ENCODE data around the gene CTNNB1. TPM values are rescaled to one million over a fixed set of nuclear protein-coding genes. Genes with fewer than 3 reads are reported as not detected.

Gene CTNNB1
- total and polyA plus RNA-seq, 2 experiments from 2014 or later = 89.4 to 566 TPM

GRCh38 chr3:41216422-41216821, 17.1 kb downstream of the CTNNB1 start (continued):
- TF ChIP-seq ZNF462 (CRISPR knock-in tag; IDR thresholded peaks at IDR 0.05) (no peak), ETS1 (IDR thresholded peaks at IDR 0.05) (no peak), STAT1 (IDR thresholded peaks at IDR 0.05; ENCODE audit: unreplicated experiment) (no peak), POLR2AphosphoS5 (IDR thresholded peaks at IDR 0.05; ENCODE audit: low read depth) (no peak), JUNB (IDR thresholded peaks at IDR 0.05; ENCODE audit: unreplicated experiment) (no peak)
- TF ChIP-seq, protein P1, sequence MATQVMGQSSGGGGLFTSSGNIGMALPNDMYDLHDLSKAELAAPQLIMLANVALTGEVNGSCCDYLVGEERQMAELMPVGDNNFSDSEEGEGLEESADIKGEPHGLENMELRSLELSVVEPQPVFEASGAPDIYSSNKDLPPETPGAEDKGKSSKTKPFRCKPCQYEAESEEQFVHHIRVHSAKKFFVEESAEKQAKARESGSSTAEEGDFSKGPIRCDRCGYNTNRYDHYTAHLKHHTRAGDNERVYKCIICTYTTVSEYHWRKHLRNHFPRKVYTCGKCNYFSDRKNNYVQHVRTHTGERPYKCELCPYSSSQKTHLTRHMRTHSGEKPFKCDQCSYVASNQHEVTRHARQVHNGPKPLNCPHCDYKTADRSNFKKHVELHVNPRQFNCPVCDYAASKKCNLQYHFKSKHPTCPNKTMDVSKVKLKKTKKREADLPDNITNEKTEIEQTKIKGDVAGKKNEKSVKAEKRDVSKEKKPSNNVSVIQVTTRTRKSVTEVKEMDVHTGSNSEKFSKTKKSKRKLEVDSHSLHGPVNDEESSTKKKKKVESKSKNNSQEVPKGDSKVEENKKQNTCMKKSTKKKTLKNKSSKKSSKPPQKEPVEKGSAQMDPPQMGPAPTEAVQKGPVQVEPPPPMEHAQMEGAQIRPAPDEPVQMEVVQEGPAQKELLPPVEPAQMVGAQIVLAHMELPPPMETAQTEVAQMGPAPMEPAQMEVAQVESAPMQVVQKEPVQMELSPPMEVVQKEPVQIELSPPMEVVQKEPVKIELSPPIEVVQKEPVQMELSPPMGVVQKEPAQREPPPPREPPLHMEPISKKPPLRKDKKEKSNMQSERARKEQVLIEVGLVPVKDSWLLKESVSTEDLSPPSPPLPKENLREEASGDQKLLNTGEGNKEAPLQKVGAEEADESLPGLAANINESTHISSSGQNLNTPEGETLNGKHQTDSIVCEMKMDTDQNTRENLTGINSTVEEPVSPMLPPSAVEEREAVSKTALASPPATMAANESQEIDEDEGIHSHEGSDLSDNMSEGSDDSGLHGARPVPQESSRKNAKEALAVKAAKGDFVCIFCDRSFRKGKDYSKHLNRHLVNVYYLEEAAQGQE (IDR thresholded peaks at IDR 0.05; ENCODE audit: unreplicated experiment) = no peak
